GM12891 (cell line): ENCODE results near the gene SCGB1D1.

Experiments
- POLR2A ChIP-seq: IDR thresholded peaks from 2 replicates; pipeline ENCODE4 v1.6.1; 2011; ENCODE audit warnings: low read depth, low read length, control low read depth
- POLR2AphosphoS5 ChIP-seq: IDR thresholded peaks from 2 replicates; pipeline ENCODE4 v1.6.1; 2011; ENCODE audit warnings: low read depth, low read length, control low read depth
- TAF1 ChIP-seq: IDR thresholded peaks from 2 replicates; pipeline ENCODE4 v1.6.1; 2011; ENCODE audit warnings: low read depth, low read length, control low read depth

- TF ChIP-seq POLR2A (no peak), POLR2AphosphoS5 (no peak), TAF1 (no peak)
These were observed 46.2 kb downstream of the SCGB1D1 start for GRCh38 chr11:62236187-62236586.
